ENCODE measurements around the gene NUAK1.

DNA sequence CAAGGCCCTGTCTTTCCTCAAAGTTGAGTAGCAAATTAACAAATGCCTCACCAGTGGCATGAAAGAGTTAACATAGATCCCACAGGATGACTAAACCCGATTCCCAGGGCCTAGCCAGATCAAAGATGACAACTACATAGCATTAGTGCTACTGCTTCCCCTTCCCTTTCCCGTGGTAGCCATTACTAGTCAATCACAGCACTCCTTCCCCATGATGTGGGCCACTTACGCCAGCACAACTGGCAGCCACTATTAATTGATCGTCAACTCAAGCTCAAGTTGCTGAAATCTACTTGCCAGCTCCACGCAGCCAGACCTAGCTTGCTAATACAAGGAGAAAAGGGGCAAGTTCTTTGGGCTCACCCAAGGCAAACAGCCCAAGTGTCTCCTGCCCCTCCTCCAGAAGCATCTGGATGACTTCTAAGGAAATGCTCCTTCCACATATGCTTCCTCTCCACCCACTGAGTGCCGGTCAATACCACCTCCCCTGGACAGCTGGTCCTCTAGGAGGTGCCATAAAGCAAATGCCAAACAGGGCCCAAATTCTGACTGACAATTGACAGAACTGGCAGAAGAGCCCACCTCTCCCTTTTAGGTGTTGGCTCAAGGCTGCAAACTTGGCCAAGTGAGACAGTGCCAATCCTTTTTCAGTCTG, 72.6 kb downstream of the NUAK1 start:
- TF ChIP-seq, protein P1, sequence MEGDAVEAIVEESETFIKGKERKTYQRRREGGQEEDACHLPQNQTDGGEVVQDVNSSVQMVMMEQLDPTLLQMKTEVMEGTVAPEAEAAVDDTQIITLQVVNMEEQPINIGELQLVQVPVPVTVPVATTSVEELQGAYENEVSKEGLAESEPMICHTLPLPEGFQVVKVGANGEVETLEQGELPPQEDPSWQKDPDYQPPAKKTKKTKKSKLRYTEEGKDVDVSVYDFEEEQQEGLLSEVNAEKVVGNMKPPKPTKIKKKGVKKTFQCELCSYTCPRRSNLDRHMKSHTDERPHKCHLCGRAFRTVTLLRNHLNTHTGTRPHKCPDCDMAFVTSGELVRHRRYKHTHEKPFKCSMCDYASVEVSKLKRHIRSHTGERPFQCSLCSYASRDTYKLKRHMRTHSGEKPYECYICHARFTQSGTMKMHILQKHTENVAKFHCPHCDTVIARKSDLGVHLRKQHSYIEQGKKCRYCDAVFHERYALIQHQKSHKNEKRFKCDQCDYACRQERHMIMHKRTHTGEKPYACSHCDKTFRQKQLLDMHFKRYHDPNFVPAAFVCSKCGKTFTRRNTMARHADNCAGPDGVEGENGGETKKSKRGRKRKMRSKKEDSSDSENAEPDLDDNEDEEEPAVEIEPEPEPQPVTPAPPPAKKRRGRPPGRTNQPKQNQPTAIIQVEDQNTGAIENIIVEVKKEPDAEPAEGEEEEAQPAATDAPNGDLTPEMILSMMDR (IDR thresholded peaks at IDR 0.05) = no peak
- no peak for TF ChIP-seq POLR2AphosphoS5 (IDR thresholded peaks at IDR 0.05; ENCODE audit: low read depth, low read length)
- TF ChIP-seq SIN3A (IDR thresholded peaks at IDR 0.05; ENCODE audit: borderline replicate concordance, insufficient read depth, low read depth, low read length) = no peak
